HEK293T (cell line): ENCODE measurements around the gene RAD51D.

Experiments
- ELF4 ChIP-seq: fragments of 450-650 bp; IDR thresholded peaks from 2 replicates; pipeline ENCODE4 v1.6.1; 2017; ENCODE audit warnings: antibody characterized with exemption
- HDGF ChIP-seq: fragments of 450-650 bp; IDR thresholded peaks from 2 replicates; pipeline ENCODE4 v1.6.1; 2017; ENCODE audit warnings: antibody characterized with exemption, borderline replicate concordance

GRCh38 chr17:35094902-35095301 lies 24.8 kb downstream of the RAD51D start:
- TF ChIP-seq HDGF, result no peak
- no peak for TF ChIP-seq ELF4
